NCI-H146 treated with DMSO at 0.1 percent for 48 hours (cell line): ENCODE results near the gene C16orf86.

Experiments
- DNase-seq: peaks from one replicate; lab custom pipeline; 2025; ENCODE audit not compliant: unreplicated experiment; lab: John Stamatoyannopoulos, UW

Gene C16orf86

DNA sequence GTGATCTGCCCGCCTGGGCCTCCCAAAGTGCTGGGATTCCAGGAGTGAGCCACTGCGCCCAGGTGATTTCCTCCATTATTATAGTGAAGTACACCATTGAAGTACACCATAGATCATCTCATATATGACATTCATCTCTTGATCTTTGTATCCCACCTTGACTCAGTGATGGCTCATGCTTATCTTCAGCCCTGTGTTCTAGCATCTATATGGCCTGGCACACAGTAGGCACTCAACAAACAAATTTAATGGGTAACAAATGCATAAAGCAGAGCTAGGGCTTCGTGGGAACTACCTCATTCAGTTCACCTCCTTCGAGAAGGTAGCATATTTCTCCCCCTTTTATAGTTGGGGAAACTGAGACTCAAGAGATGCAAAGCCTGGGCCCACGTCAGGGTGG lies 1.0 kb upstream of the C16orf86 start:
- no peak for DNase-seq

- no peak for DNase-seq
Measured at GRCh38 chr16:67666032-67666551, 522 bp upstream of the C16orf86 start.

DNA sequence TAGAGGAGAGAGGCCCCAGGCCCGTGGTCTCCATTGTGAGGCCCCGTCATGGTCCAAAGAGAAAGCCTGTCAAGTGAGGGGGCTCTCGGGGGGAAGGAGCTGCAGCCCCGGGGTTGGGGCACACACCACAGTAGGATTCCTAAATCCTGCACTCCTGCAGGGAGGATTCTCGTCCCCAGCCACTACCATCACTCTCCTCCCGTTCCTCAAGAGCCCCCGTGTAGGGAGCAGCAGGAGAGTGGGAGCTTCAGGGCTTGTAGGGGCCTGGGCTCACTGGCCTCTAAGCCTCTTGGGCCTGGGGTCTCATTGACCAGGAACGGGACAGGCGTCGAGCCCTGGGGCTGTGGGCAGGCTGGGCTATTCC lies 821 bp downstream of the C16orf86 start:
- no peak for DNase-seq

DNA sequence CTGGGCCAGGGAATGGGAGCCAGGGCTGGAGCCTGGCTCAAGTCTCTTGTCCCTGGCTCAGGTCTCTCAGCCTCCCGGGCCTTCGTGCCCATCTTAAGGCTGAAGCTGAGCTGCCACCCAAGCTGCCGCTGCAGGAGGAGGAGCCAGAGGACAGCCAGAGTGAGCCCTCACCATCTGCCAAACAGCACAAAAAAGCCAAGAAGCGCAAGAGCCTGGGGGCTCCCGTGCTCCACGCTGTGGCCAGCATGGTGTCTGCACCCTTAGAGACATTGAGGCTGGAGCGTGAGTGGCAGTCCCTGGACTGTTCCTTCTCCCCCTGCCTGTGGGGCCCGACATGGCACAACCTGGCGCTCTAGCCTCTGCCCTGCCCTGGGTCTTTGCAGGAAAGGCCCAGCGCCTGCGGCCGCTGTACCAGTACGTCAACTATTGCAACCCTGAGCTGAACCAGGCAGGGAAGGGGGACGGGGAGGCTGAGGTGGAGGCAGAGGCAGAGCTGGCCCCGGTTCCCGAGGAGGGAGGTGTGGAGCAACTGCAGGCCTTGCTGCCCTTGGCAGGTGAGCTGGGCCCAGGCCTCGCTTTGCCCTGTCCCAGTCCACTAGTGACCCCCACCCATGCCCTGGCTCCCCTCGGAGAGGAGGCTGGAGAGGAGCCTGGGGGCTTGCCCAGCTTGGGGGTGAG lies 1.3 kb downstream of the C16orf86 start:
- DNase-seq, result peak; percentile 57

- DNase-seq, result no peak
Measured at GRCh38 chr16:67668495-67669157, 2.0 kb downstream of the C16orf86 start.

GRCh38 chr16:67669499-67670101 lies 3.0 kb downstream of the C16orf86 start:
- DNase-seq, result no peak

DNA sequence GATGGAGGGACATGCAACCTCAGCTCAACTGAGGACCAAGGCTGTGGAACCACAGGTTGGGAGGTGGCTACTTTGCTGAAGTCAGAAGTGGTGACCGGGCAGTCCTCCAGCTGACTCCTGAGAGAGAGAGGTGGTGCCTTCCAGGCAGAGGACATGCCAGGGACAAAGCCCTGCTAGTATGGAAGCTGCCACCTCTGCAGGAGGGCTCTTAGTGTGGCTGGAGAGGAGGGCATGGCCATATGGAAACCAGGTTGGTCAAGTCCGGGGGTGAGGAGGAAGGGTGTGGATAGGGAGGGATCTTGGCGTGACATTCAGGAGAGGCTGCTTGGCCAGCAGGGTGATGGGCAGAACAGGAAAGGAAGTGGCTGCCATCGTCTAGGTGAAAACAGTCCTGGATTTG lies 5.7 kb downstream of the C16orf86 start:
- no peak for DNase-seq

- DNase-seq, result no peak
Measured at GRCh38 chr16:67672739-67673662, 6.4 kb downstream of the C16orf86 start.

DNA sequence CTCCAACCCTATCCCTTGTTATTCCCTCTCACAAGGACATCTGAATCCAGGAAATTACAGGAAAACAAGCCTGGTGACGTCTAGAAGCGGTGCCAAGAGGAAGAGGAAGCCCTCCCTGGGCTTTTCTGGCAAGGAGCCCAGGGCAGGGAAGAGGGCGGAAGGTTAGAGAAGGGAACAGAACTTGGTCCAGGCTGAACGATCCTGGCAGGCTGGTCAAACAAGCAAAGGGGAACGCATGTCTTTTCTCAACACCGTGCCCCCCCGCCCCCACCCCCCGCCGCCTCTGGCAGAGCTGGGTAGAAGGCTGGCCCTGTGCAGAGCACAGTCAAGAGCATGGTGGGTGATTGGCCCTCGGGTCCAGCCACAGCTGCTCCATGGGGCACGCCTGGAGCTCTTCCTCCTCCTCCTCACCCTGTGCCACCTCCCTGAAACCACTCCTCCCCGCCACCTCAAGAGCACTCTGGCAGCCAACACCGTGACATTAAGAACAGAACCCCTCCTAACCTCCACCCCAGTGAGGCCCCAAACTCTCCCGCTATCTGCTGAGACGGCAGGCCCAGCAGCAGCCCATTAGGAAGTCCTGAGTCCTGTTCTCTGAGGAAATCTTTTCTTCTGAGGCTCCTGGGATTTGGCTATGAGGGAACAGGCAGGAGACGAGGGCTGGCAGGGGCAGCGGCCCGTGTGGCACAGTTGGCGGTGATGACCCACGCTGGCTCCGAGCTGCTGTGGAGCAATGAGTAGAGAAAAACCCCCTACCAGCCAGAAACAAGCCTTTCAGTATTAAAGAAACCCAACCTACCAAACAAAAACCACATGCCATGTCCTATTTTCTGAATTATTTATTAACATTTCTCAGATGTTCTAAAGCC lies 7.3 kb downstream of the C16orf86 start:
- no peak for DNase-seq

- DNase-seq, result no peak
Measured at GRCh38 chr16:67674851-67675578, 8.4 kb downstream of the C16orf86 start.

DNA sequence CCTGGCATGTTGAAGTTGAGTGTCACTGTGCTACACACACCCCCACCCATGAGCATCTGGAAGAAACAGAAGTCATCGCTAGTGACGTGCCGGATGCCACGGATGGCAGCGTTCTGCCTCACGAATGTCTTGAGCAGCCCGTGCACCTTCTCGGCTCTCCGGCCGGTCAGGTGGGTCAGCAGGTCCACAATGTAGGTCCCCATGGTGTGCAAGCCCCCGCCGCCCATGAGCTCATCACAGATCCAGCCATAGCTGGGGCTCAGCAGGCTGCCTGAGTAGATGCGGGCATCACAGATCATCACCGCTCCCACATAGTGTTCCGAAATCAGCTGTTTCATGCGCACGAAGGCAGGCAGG lies 8.9 kb downstream of the C16orf86 start:
- DNase-seq, result no peak

- no peak for DNase-seq
Measured at GRCh38 chr16:67675999-67676398, 9.4 kb downstream of the C16orf86 start.

DNA sequence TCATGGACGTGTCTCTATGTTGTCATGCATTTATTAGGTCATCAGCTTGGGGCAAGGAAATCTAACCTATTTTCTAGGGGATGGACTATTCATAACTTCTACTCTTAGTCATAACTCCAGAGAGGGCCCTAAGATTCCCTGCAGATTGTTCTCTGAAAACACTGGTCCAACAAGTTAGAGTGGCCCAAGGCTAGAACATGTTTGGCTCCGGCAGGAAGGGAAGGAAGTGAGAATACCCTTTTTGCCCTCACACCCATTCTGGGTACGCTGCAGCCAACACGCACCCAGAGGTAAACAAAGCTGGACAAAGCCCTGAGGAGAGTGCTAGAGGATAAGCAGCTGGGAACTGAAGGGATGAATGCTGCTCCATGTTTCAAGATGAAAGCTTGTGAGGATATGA lies 9.9 kb downstream of the C16orf86 start:
- DNase-seq, result no peak

DNA sequence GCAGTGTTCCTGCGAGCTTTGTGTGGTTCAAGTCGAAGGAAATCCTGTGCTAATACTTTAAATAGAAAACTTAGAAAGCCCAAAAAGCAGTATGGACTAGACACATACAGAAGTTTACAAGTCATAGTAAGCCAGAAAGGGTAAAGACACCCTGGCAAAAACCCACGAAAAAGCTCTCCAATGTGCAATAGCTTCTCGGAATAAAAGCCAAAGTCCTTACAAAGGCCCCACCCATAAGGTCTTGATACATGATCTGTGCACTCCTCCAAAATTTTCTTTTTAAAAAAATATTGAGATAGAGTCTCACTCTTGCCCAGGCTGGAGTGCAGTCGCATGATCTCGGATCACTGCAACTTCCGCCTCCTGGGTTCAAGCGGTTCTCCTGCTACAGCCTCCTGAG lies 10.3 kb downstream of the C16orf86 start:
- DNase-seq, result no peak

DNA sequence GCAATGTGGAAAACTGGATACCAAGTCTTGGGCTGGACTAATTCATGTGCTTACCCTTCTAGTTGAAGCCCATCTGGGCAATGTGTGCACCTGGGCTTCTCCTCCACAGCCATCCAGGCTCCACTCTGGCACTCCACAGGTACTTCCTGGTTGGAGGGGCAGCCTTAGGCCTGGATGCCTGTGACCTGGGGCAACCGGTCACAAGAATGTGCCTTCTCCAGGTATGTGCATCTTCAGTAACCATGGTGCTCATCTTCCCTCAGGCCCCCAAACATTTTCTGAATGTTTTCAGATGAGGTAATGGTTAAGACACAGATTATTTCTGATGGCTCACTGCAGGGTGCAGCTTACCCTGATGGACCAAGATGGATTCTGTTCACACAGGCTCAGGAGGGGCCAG lies 11.1 kb downstream of the C16orf86 start:
- DNase-seq, result no peak

DNA sequence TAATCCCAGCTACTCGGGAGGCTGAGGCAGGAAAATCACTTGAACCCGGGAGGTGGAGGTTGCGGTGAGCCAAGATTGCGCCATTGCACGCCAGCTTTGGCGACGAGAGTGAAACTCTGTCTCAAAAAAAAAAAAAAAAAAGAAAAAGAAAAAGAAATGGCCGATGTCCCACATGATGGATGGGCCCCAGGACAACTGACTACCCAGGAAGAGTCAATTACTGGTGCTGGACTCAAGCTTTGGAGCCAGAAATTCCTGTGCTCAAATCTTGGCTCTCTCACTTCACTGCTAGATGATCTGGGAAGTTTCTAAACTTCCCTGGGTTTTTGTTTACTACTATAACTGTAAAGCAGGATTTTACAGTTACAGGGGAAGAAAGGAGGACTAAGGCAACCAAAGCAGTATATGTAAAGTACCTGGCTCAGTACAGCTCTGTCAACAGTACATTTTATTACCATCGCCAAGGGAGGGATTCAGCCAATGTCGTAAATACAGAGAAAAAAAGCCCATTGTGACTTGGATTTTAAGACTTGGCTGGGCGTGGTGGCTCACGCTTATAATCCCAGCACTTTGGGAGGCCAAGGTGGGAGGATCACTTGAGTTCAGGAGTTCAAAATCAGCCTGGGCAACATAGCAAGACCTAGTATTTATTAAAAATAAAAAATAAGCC lies 11.9 kb downstream of the C16orf86 start:
- DNase-seq, result no peak

DNA sequence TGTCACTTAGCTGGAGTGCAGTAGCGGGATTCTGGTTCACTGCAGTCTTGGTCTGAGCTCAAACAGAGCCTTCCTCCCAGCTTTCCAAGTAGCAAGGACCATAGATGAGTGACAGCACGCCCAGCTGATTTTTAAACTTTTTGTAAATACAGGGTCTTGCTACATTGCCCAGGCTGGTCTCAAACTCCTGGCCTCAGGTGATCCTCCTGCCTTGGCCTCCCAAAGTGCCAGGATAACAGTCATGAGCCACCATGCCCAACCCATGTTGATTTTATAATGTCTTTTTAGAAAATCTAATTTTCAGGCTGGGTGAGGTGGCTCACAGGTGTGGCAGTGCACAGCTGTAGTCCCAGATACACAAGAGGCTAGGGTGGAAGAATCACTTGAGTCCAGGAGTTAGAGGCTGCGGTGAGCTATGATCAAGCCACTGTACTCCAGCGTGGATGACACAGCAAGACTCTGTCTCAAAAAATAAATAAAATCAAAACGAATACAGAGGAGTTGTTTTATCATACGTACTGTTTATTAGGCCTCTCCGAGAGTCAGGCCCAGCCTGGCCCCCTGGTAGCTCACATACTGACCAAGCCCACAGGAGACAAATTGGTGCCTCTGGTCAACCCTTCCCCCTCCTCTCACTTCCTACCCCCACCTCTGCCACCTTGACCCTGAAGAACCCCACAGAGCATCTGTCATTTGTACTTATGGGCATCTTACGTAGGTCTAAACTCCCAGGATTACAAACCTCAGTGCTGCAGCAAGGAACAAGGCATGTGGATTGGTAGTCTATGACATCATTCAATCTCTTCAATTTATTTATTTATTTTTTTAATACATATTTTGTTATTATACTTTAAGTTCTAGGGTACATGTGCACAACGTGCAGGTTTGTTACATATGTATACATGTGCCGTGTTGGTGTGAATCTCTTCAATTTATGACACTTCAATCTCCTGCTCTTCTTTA lies 13.6 kb downstream of the C16orf86 start:
- DNase-seq, result no peak

DNA sequence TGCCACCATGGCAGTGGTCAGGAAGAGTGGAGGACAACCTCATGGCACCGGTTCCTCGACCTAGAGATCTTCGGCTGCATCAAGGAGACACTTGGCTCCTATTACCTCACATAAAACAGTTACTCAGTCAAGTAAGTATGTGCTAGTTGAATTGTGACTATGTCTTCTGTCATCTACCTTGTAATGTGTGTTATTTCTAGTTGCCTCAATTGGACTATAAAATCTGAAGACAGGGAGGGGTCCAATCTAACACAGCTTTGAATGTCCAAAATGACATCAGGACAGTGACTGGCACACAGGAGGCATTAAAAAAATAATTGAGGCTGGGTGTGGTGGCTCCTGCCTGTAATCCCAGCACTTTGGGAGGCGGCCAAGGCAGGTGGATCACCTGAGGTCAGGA lies 17.2 kb downstream of the C16orf86 start:
- DNase-seq, result no peak
